GM12878 (cell line): ENCODE data around the gene CLINT1. TPM values are rescaled to one million over a fixed set of nuclear protein-coding genes. Genes with fewer than 3 reads are reported as not detected.

Experiments used
- ATAC-seq: fragments of 200-7000 bp; cut with Tn5 transposase; 3 replicates; pipeline ENCODE4 v1.9.1; 2020; ENCODE audit warnings: mild to moderate bottlenecking, moderate library complexity
- BruUV-seq: library from RNA; stranded (reverse); fragments of 400-500 nt; replicated peaks from 2 replicates; lab custom pipeline; 2021; lab: Mats Ljungman, UMichigan
- CTCF ChIA-PET: fragments of 300-600 bp; sonication (Branson Sonifier 250); formaldehyde crosslinking; extraction: SDS; loops from one replicate; lab custom pipeline; 2021; ENCODE audit warnings: inconsistent platforms; lab: Yijun Ruan, JAX
- POLR2A ChIA-PET: fragments of 350-600 bp; formaldehyde crosslinking; extraction: SDS; loops from one replicate; lab custom pipeline; 2021; ENCODE audit warnings: inconsistent platforms; lab: Charles Lee
- RAD21 ChIA-PET: fragments of 300-600 bp; sonication (Branson Sonifier 250); formaldehyde crosslinking; loops from one replicate; lab custom pipeline; 2023; ENCODE audit warnings: antibody characterized with exemption; ENCODE audit not compliant: unreplicated experiment; lab: Charles Lee
- SMC1A ChIA-PET: fragments of 300-600 bp; sonication (Branson Sonifier 250); formaldehyde crosslinking; loops from one replicate; lab custom pipeline; 2023; ENCODE audit not compliant: unreplicated experiment, uncharacterized antibody; lab: Charles Lee
- DNase-seq: peaks from one replicate; pipeline ENCODE4 v3.0.0-alpha.2; 2011; ENCODE audit warnings: low read depth, low spot score
- FAIRE-seq: peaks from 3 replicates; lab custom pipeline; 2011; peaks lifted over from hg19 to GRCh38; lab: Jason Lieb, UNC
- H2AFZ ChIP-seq: 2 replicates; pipeline ENCODE4 v1.6.0; 2011; ENCODE audit warnings: low read depth, low read length, control low read depth; ENCODE audit not compliant: control insufficient read depth
- H3K27ac ChIP-seq: 2 replicates; pipeline ENCODE4 v1.5.1; 2011; ENCODE audit warnings: control low read depth; ENCODE audit not compliant: control insufficient read depth, insufficient read depth
- H3K27me3 ChIP-seq, 2 experiments: replicated peaks in 1 of 2; 2 replicates each; pipeline versions ENCODE4 v1.6.0 to v1.6.1; 2011; ENCODE audit warnings: low read length in 1 of 2; ENCODE audit not compliant: control insufficient read depth in 2 of 2, insufficient read depth in 2 of 2
- H3K36me3 ChIP-seq, 2 experiments: 2 replicates each; pipeline ENCODE4 v1.5.1; 2011; ENCODE audit warnings: low read length in 1 of 2; ENCODE audit not compliant: control insufficient read depth in 2 of 2, insufficient read depth in 2 of 2
- H3K4me1 ChIP-seq: 2 replicates; pipeline ENCODE4 v1.6.1; 2011; ENCODE audit warnings: mild to moderate bottlenecking, low read length, moderate library complexity, mixed read lengths; ENCODE audit not compliant: control insufficient read depth, insufficient read depth
- H3K4me2 ChIP-seq: 2 replicates; pipeline ENCODE4 v1.6.0; 2011; ENCODE audit warnings: control low read depth; ENCODE audit not compliant: control insufficient read depth, insufficient read depth
- H3K4me3 ChIP-seq: fragments of 200-600 bp; sonication (generic); 2 replicates; pipeline ENCODE4 v1.5.1; 2016
- H3K79me2 ChIP-seq: 2 replicates; pipeline ENCODE4 v1.6.0; 2011; ENCODE audit warnings: low read length; ENCODE audit not compliant: control insufficient read depth, insufficient read depth
- H3K9ac ChIP-seq: 2 replicates; pipeline ENCODE4 v1.8.0; 2011; ENCODE audit warnings: low read length, control low read depth, mixed read lengths; ENCODE audit not compliant: control insufficient read depth, insufficient read depth
- H3K9me3 ChIP-seq: replicated peaks from 3 replicates; pipeline ENCODE4 v1.5.1; 2011; ENCODE audit warnings: mild to moderate bottlenecking, low read length; ENCODE audit not compliant: control insufficient read depth, insufficient read depth
- H4K20me1 ChIP-seq: 2 replicates; pipeline ENCODE4 v1.6.0; 2011; ENCODE audit not compliant: control insufficient read depth, insufficient read depth
- BCL3 ChIP-seq: IDR thresholded peaks from 2 replicates; pipeline ENCODE4 v1.6.1; 2011; ENCODE audit warnings: borderline replicate concordance, low read depth, mild to moderate bottlenecking, moderate library complexity, low read length; ENCODE audit not compliant: insufficient read depth, poor library complexity, severe bottlenecking
- CEBPZ ChIP-seq: fragments of 150-350 bp; IDR thresholded peaks from 2 replicates; pipeline ENCODE4 v1.6.1; 2016; ENCODE audit warnings: low read depth, low read length
- FOXK2 ChIP-seq: fragments of 450-650 bp; IDR thresholded peaks from 2 replicates; pipeline ENCODE4 v1.6.1; 2017; ENCODE audit warnings: mild to moderate bottlenecking, moderate library complexity
- JUNB ChIP-seq: IDR thresholded peaks from 2 replicates; pipeline ENCODE4 v1.6.1; 2016; ENCODE audit warnings: antibody characterized with exemption, mild to moderate bottlenecking
- PAX5 ChIP-seq: IDR thresholded peaks from 2 replicates; pipeline ENCODE4 v1.6.1; 2011; ENCODE audit warnings: low read depth, low read length, borderline replicate concordance
- WGBS: methylation state at CpG from one replicate; pipeline ENCODE4 v1.1.6; 2016; ENCODE audit warnings: low lambda C conversion rate; ENCODE audit not compliant: insufficient replicate concordance, insufficient coverage; ENCODE audit errors: missing lambda C conversion rate; 5-methylcytosine and 5-hydroxymethylcytosine counted together
- in situ Hi-C: fragments of 300-500 bp; cut with MboI; formaldehyde crosslinking; loops from 9 replicates; pipeline ENCODE4 v1.14.3; 2018; ENCODE audit warnings: mixed read lengths
- intact Hi-C: fragments of 100-400 bp; cut with micrococcal nuclease; formaldehyde crosslinking; loops from one replicate; pipeline ENCODE4 v1.14.2; 2022; ENCODE audit not compliant: unreplicated experiment
- polyA plus RNA-seq, 11 experiments: library from polyadenylated mRNA; depleted of rRNA in 4 of 11; unstranded in 6 of 11; stranded (reverse) in 5 of 11; fragments of >200 nt; fragmentation: Nextera tagmentation in 4 of 11; fragmentation: Illumina TruSeq in 1 of 11; extraction: Ambion mirVana in 4 of 11; extraction: Trizol in 1 of 11; gene quantifications; 1 replicate in 1 of 11; 2 replicates in 10 of 11; pipeline versions ENCODE4 v1.2.1 to v1.2.3, GENCODE V29; 2011 to 2016; ENCODE audit warnings: inconsistent platforms in 2 of 11, missing spikeins in 2 of 11, low read depth in 1 of 11
- total RNA-seq, 4 experiments: library from RNA; depleted of rRNA in 3 of 4; stranded (reverse); fragments of >200 nt in 3 of 4; fragmentation: Illumina TruSeq in 1 of 4; extraction: Trizol in 1 of 4; gene quantifications; 2 replicates each; pipeline versions ENCODE4 v1.2.1 to v1.2.3, GENCODE V29; 2013 to 2021
- TF ChIP-seq, protein P1 (sequence below): fragments of 450-650 bp; IDR thresholded peaks from 2 replicates; pipeline ENCODE4 v1.6.1; 2016; ENCODE audit warnings: mild to moderate bottlenecking
- TF ChIP-seq, protein P2 (sequence below): fragments of 450-650 bp; IDR thresholded peaks from 2 replicates; pipeline ENCODE4 v1.6.1; 2016; ENCODE audit warnings: mild to moderate bottlenecking

CLINT1 gene
- total and polyA plus RNA-seq, 10 of the 15 experiments (the other 5 are each of a cell fraction or from before 2014, with no cell fraction given) = 30.0 to 136 (median 105) TPM

DNA sequence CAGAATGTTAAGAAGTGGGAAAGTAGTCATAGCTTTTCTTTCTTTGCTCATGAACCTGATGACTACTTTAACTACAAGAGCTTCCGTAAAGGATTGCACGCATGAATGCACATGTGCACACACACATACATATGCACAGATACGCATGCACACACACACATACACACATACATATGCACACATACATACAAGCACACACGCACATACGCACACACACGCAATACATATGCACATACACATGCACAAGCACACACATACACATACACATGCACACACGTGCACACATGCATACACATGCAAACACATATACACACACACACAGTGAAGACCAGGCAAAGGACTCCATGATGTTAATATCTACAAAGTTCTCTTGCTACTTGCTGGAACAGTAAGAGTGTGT is 92.5 kb downstream of the CLINT1 start:
- no TSS peak for BruUV-seq
- in situ Hi-C loops = loop anchor here (10.0 kb wide), 1 partner anchor 1368 kb away; no protein-coding TSS in a partner anchor
- no peak for ATAC-seq
- no peak overlapping the region for H3K4me3 ChIP-seq
- FAIRE-seq = no peak
- no peaks in the 10 kb centered on the region for H3K36me3 ChIP-seq
- ChIA-PET SMC1A (no interaction called here), POLR2A (no interaction called here), RAD21 (no interaction called here), CTCF (interaction anchor here (0.8 kb wide), 1 partner anchor 11 kb away, joined by 3 read pairs; no protein-coding TSS in a partner anchor)
- H3K4me2 ChIP-seq = no peak overlapping the region
- no peak overlapping the region for H3K27ac ChIP-seq
- no peak overlapping the region for H3K9ac ChIP-seq
- DNase-seq = no peak
- TF ChIP-seq PAX5 (0 out of 2 replicates have a peak, but pooled peaks have one; percentile 29), CEBPZ (no peak), BCL3 (peak; percentile 93), FOXK2 (no peak), JUNB (no peak)
- TF ChIP-seq, protein P1, sequence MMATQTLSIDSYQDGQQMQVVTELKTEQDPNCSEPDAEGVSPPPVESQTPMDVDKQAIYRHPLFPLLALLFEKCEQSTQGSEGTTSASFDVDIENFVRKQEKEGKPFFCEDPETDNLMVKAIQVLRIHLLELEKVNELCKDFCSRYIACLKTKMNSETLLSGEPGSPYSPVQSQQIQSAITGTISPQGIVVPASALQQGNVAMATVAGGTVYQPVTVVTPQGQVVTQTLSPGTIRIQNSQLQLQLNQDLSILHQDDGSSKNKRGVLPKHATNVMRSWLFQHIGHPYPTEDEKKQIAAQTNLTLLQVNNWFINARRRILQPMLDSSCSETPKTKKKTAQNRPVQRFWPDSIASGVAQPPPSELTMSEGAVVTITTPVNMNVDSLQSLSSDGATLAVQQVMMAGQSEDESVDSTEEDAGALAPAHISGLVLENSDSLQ = no peak
- TF ChIP-seq, protein P2, sequence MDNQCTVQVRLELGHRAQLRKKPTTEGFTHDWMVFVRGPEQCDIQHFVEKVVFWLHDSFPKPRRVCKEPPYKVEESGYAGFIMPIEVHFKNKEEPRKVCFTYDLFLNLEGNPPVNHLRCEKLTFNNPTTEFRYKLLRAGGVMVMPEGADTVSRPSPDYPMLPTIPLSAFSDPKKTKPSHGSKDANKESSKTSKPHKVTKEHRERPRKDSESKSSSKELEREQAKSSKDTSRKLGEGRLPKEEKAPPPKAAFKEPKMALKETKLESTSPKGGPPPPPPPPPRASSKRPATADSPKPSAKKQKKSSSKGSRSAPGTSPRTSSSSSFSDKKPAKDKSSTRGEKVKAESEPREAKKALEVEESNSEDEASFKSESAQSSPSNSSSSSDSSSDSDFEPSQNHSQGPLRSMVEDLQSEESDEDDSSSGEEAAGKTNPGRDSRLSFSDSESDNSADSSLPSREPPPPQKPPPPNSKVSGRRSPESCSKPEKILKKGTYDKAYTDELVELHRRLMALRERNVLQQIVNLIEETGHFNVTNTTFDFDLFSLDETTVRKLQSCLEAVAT = no peak
- H4K20me1 ChIP-seq = peaks cover 2% of the 10 kb centered on the region; the same call in 1 of the 2 replicates
- H2AFZ ChIP-seq = no peak overlapping the region
- intact Hi-C loops = no loop called here
- no peaks in the 10 kb centered on the region for H3K4me1 ChIP-seq
- H3K79me2 ChIP-seq = no peaks in the 10 kb centered on the region
- 84% methylated on average over 6 of the region's 7 CpGs for WGBS
- no peaks in the 10 kb centered on the region for H3K9me3 ChIP-seq
- no peaks in the 10 kb centered on the region for H3K27me3 ChIP-seq
